Measurements from ENCODE around the gene PABPN1. TPM values are rescaled to one million over a fixed set of nuclear protein-coding genes. Genes with fewer than 3 reads are reported as not detected.
"Not testable (repeated sequence)": the region's sequence is repeated elsewhere in the genome, so short reads cannot be mapped to it uniquely, and the experiment has no call there.

The PABPN1 gene
- 67.0 and 90.6 TPM in 2 replicates for total RNA-seq

GRCh38 chr14:23320584-23321571, at the start of gene PABPN1:
Gene PABPN1, plus strand, starts transcription at chr14:23321457. Its CDS starts 13 bp downstream, at chr14:23321470.
- DNase-seq (ENCODE audit: low read depth in 2 of 2), result peak; percentile 100

DNA sequence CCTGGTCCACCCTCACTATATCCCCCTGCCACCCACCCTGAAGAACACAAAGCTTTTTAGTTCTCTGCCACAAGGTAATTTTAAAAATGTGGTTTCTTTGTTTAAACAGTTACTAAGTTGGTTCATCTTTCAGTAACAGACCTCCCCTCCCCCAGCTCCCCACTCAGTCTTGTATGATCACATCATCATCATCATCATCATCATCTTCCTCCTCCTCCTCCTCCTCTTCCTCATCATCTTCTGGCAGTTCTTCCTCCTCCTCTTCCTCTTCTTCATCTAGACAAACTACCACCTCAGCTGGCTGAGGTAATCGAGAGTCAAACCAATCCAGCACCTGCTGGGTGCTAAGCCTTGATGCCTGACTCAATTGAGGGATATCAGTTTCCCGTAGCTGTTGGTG, 45.8 kb upstream of the PABPN1 start:
- DNase-seq (ENCODE audit: low read depth in 2 of 2), result no peak

GRCh38 chr14:23277189-23277588, 44.1 kb upstream of the PABPN1 start:
- DNase-seq (ENCODE audit: low read depth in 2 of 2), result no peak

GRCh38 chr14:23277928-23278327, 43.3 kb upstream of the PABPN1 start:
- DNase-seq (ENCODE audit: low read depth in 2 of 2), result not testable (repeated sequence)

DNA sequence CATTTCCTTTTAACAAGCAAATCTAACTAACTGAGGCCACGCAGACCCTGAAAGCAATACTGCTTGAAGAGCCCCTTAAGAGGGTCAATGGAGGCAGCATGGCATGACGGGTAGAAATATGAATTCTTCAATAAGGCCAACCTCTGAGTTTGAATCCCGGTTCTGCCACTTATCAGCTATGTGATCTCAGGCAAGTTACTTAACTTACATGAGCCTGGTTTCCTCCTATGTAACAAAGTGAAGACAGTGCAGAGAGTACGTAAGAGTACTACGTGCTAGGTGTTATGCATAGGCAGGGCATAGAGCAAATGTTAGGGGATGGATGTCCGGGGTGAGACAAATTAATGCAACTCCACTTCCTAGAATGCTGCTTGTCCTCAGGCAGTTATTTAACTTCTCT, 40.0 kb upstream of the PABPN1 start:
- no peak for DNase-seq (ENCODE audit: low read depth in 2 of 2)

- DNase-seq (ENCODE audit: low read depth in 2 of 2), result no peak
These were observed 36.4 kb upstream of the PABPN1 start for GRCh38 chr14:23284654-23285529.

DNA sequence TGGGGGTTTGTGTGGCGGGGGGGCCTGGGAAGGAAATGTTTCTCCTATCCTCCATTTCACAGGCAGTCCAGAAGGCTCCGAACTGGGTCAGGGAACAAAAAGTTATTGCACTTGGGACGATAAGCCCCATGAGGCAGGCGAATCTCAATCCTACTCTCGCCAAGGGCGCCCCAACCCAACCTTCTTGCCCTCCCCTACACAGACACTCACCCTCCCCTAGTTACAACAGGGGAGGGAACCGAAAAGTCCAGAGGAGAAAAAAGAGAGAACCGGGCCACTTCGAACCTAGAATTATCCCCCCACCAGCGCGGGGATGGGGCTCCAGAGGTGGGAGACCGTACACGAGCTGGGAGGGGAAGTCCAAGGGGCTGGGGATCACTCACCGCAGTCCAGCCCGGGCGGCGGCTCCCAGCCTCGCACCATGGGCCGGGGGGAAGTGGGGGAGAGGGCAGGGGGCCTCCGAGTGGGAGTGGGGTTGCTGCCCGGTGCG, 35.7 kb upstream of the PABPN1 start:
- DNase-seq (ENCODE audit: low read depth in 2 of 2), result no peak

DNA sequence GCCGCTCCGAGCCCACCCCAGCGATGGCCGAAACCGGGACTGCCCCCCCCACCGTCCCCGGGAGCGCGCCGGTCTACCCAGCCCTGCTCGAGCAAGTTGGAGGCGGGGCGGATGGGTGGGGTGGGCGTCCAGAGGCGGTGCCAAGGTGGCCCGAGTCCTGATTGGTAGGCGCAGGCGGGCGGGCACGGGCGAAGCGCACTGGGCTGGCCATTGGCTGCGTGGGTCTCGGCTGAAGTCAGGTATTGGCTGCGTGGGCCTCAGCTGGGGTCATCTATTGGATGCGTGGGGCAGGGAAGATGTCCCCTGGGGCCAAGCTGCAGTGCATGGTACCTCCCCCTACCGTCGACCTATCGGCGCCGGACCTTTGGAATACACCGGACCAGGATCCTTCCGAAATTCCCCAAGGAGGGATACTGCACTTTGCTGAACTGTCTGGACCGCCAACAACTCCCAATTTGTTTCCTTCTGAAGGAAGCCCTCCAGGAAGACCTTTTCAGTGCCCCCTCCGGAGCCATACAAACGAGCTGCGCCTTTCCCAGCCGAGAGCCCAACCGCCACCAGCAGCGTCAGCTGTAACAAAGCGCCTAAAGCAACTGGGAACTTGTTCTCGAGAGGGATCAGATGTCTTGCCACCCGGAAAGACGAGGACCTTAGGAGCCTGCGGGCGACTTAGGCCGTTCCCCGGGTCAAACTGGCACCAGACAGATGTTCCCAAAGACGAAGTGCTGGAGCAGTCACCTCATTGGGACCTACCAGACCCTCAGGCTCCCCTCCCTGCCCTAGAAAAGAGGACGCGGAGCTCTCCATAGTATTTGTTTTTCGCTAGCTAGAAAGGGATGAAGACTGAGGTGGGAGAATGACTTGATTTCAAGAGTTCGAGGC, 35.0 kb upstream of the PABPN1 start, which contains the start of gene HOMEZ:
HOMEZ (minus strand) TSS at position 113 of the 882 bp plus-strand sequence. CDS start 180 bp downstream, outside the sequence.
- peak; percentile 94 to 99 for DNase-seq (ENCODE audit: low read depth in 2 of 2)

DNA sequence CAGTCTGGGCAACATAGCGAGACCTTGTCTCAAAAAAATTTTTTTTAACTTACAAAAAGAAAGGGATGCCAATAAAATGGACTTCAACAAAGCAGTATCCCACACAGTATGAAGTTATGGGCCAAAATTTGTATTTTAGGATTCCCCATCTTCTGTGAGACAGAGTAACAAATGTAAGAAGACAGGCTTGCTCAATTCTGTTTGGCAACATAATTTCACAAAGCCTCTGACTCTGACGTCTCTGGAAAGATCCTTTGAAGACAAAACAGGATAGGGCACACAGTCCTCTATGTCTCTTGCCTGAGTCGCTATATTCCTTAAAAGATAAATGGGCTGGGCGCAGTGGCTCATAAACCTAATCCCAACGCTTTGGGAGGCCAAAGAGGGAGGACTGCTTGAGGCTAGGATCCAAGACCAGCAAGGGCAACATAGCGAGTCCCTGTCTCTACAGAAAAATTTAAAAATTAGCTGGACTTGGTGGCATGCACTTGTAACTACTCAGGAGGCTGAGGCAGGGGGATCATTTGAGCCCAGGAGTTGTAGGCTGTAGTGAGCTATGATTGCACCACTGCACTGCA, 34.3 kb upstream of the PABPN1 start:
- DNase-seq (ENCODE audit: low read depth in 2 of 2), result no peak

GRCh38 chr14:23294734-23295561, 26.3 kb upstream of the PABPN1 start:
- peak; percentile 47 to 65 for DNase-seq (ENCODE audit: low read depth in 2 of 2)

DNA sequence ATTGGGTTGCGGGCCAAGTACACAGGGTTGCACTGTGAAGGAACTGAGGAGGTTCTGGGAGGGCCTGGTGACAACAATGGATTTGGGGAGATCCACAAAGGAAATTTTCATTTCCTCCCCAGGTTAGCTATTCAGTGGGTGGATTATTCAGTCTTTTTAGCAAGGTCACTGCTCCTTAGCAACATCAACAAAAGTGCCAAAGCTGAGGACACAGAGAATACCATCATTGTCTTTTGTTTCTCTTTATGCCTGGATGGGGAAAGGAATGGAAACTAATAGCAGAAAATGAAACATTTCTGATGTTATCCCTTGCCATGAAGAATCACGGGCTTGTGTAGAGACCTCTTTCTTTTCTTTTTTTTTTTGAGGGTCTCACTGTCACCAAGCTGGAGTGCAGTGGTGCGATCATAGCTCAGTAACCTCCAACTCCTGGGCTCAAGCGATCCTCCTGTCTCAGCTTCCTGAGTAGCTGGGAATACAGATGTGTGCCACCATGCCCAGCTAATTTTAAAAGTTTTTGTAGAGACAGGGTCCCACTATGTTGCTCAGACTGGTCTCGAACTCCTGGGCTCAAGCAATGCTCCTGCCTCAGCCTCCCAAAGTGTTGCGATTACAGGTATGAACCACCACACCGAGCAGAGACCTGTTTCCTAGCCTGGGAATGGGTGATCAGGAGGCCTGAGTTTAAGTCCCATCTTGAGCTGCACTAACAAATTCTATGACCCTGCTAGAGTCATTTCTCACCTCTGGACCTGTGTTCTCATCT, 25.1 kb upstream of the PABPN1 start:
- DNase-seq (ENCODE audit: low read depth in 2 of 2), result no peak

- DNase-seq (ENCODE audit: low read depth in 2 of 2), result no peak
These were observed 24.2 kb upstream of the PABPN1 start for GRCh38 chr14:23297096-23297495.

- no peak for DNase-seq (ENCODE audit: low read depth in 2 of 2)
These were observed 23.5 kb upstream of the PABPN1 start for GRCh38 chr14:23297611-23298277.

GRCh38 chr14:23299211-23299957, 21.9 kb upstream of the PABPN1 start:
- DNase-seq (ENCODE audit: low read depth in 2 of 2), result peak in 1 of 2 donors; percentile 68

- DNase-seq (ENCODE audit: low read depth in 2 of 2), result no peak
These were observed 21.1 kb upstream of the PABPN1 start for GRCh38 chr14:23299986-23300686.

DNA sequence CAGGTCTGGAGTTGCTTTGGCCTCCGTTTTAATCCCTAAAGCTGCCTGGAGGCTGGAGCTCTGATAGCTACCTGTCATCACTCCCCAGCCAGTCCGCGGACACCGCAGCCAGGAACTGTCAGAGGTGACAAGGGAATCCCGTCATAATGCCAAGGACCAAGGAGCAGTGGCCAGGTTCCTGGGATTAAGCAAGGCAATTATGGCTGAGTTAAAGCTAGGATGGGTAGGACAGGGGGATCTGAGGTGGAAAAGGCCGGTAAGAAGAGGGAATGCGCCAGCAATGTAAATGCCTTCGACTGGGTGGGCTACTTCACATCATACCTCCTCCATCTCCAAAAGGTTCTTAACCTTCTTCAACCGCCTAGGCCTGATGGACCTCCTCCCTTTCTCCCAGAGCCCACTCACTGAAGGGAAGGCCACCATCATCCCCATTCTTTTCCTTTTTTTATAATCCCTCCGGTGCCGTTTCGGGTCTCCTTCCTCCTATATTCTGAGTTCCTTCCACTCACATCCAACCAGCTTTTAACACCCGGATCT, 20.5 kb upstream of the PABPN1 start:
- peak in 1 of 2 donors; percentile 47 for DNase-seq (ENCODE audit: low read depth in 2 of 2)
